Neural cell (in vitro differentiated cells): ENCODE results near the gene UQCR11.

Experiments used
- EP300 ChIP-seq: fragments of 450-650 bp; conservative IDR thresholded peaks from 2 replicates; pipeline ENCODE4 v1.6.1; 2014; ENCODE audit warnings: antibody characterized with exemption, mild to moderate bottlenecking, moderate library complexity; ENCODE audit not compliant: poor library complexity, severe bottlenecking
- MXI1 ChIP-seq: fragments of 450-650 bp; conservative IDR thresholded peaks from 2 replicates; pipeline ENCODE4 v1.6.1; 2014; ENCODE audit warnings: antibody characterized with exemption, mild to moderate bottlenecking; ENCODE audit not compliant: poor library complexity, severe bottlenecking
- POLR2AphosphoS5 ChIP-seq: IDR thresholded peaks from 2 replicates; pipeline ENCODE4 v1.6.1; 2012
- RAD21 ChIP-seq: fragments of 450-650 bp; conservative IDR thresholded peaks from 2 replicates; pipeline ENCODE4 v1.6.1; 2014; ENCODE audit warnings: antibody characterized with exemption, mild to moderate bottlenecking, moderate library complexity
- SMC3 ChIP-seq: fragments of 450-650 bp; conservative IDR thresholded peaks from 2 replicates; pipeline ENCODE4 v1.6.1; 2014; ENCODE audit warnings: antibody characterized with exemption, mild to moderate bottlenecking, moderate library complexity; ENCODE audit not compliant: poor library complexity
- TF ChIP-seq, protein P1 (sequence below): fragments of 450-650 bp; IDR thresholded peaks from 2 replicates; pipeline ENCODE4 v1.5.1; 2014; ENCODE audit warnings: antibody characterized with exemption, mild to moderate bottlenecking, moderate library complexity; ENCODE audit not compliant: poor library complexity, severe bottlenecking
- TF ChIP-seq, protein P2 (sequence below): IDR thresholded peaks from 2 replicates; pipeline ENCODE4 v1.6.1; 2012; ENCODE audit warnings: borderline replicate concordance

DNA sequence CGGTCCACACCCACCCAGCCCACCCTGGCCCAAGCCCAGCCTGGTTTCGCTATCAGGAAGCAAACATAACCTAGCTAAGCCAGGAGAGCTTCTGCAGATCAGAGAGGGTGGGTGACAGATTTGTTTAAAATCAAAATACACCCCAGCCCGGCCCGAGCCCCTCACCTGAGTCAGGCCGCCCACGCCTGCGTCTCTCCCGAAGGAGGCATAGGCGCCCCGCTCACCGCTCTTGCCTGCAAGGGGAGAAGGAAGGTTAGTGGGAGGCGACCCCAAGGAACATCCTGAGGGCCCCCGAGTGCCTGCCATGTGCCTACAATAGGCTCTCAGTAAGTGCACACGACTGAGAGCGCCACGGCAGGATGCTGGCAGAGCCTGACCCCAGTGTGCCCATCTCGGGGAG lies 21.9 kb upstream of the UQCR11 start:
- TF ChIP-seq, protein P1, sequence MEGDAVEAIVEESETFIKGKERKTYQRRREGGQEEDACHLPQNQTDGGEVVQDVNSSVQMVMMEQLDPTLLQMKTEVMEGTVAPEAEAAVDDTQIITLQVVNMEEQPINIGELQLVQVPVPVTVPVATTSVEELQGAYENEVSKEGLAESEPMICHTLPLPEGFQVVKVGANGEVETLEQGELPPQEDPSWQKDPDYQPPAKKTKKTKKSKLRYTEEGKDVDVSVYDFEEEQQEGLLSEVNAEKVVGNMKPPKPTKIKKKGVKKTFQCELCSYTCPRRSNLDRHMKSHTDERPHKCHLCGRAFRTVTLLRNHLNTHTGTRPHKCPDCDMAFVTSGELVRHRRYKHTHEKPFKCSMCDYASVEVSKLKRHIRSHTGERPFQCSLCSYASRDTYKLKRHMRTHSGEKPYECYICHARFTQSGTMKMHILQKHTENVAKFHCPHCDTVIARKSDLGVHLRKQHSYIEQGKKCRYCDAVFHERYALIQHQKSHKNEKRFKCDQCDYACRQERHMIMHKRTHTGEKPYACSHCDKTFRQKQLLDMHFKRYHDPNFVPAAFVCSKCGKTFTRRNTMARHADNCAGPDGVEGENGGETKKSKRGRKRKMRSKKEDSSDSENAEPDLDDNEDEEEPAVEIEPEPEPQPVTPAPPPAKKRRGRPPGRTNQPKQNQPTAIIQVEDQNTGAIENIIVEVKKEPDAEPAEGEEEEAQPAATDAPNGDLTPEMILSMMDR, result no peak
- no peak for TF ChIP-seq EP300
- no peak for TF ChIP-seq SMC3
- TF ChIP-seq, protein P2, sequence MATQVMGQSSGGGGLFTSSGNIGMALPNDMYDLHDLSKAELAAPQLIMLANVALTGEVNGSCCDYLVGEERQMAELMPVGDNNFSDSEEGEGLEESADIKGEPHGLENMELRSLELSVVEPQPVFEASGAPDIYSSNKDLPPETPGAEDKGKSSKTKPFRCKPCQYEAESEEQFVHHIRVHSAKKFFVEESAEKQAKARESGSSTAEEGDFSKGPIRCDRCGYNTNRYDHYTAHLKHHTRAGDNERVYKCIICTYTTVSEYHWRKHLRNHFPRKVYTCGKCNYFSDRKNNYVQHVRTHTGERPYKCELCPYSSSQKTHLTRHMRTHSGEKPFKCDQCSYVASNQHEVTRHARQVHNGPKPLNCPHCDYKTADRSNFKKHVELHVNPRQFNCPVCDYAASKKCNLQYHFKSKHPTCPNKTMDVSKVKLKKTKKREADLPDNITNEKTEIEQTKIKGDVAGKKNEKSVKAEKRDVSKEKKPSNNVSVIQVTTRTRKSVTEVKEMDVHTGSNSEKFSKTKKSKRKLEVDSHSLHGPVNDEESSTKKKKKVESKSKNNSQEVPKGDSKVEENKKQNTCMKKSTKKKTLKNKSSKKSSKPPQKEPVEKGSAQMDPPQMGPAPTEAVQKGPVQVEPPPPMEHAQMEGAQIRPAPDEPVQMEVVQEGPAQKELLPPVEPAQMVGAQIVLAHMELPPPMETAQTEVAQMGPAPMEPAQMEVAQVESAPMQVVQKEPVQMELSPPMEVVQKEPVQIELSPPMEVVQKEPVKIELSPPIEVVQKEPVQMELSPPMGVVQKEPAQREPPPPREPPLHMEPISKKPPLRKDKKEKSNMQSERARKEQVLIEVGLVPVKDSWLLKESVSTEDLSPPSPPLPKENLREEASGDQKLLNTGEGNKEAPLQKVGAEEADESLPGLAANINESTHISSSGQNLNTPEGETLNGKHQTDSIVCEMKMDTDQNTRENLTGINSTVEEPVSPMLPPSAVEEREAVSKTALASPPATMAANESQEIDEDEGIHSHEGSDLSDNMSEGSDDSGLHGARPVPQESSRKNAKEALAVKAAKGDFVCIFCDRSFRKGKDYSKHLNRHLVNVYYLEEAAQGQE, result no peak
- TF ChIP-seq RAD21, result no peak
- TF ChIP-seq MXI1, result no peak
- no peak for TF ChIP-seq POLR2AphosphoS5
